Loucy (cell line): ENCODE results near the gene RABL6.
"Not testable (repeated sequence)": the region's sequence is repeated elsewhere in the genome, so short reads cannot be mapped to it uniquely, and the experiment has no call there.

ENCODE experiments used
- H2AFZ ChIP-seq: fragments of 200-600 bp; sonication (generic); 2 replicates; pipeline ENCODE4 v1.6.0; 2016; ENCODE audit warnings: antibody characterized with exemption, mild to moderate bottlenecking, low read length, moderate library complexity
- H3F3A ChIP-seq: fragments of 200-600 bp; 2 replicates; pipeline ENCODE4 v1.6.0; 2016; ENCODE audit warnings: antibody characterized with exemption, low read depth, mild to moderate bottlenecking
- H3K27me3 ChIP-seq: fragments of 200-600 bp; sonication (generic); 2 replicates; pipeline ENCODE4 v1.6.1; 2014; ENCODE audit warnings: low read length, mild to moderate bottlenecking; ENCODE audit not compliant: insufficient read depth, poor library complexity, severe bottlenecking
- H3K36me3 ChIP-seq: fragments of 200-600 bp; sonication (generic); 2 replicates; pipeline ENCODE4 v1.6.1; 2016; ENCODE audit warnings: low read length; ENCODE audit not compliant: insufficient read depth
- H3K4me1 ChIP-seq: fragments of 200-600 bp; sonication (generic); 2 replicates; pipeline ENCODE4 v1.5.1; 2014; ENCODE audit warnings: low read length, mild to moderate bottlenecking; ENCODE audit not compliant: insufficient read depth, poor library complexity, severe bottlenecking
- H3K4me2 ChIP-seq: fragments of 200-600 bp; sonication (generic); 2 replicates; pipeline ENCODE4 v1.6.0; 2014; ENCODE audit warnings: antibody characterized with exemption, low read length, low read depth, mild to moderate bottlenecking; ENCODE audit not compliant: poor library complexity, severe bottlenecking
- H3K4me3 ChIP-seq: fragments of 200-600 bp; sonication (generic); 2 replicates; pipeline ENCODE4 v1.5.1; 2014; ENCODE audit warnings: low read length, mild to moderate bottlenecking, mixed read lengths; ENCODE audit not compliant: poor library complexity, severe bottlenecking
- H3K79me2 ChIP-seq: fragments of 200-600 bp; sonication (generic); 2 replicates; pipeline ENCODE4 v1.6.1; 2014; ENCODE audit warnings: low read length; ENCODE audit not compliant: insufficient read depth
- H3K9ac ChIP-seq: fragments of 200-600 bp; sonication (generic); 2 replicates; pipeline ENCODE4 v1.6.0; 2014; ENCODE audit warnings: mild to moderate bottlenecking, low read depth, low read length, moderate library complexity; ENCODE audit not compliant: poor library complexity, severe bottlenecking
- H3K9me2 ChIP-seq: fragments of 200-600 bp; sonication (generic); replicated peaks from 2 replicates; pipeline ENCODE4 v1.6.1; 2016; ENCODE audit warnings: low read depth, low read length, mixed read lengths
- H3K9me3 ChIP-seq: fragments of 200-600 bp; sonication (generic); 2 replicates; pipeline ENCODE4 v1.6.1; 2014; ENCODE audit warnings: mild to moderate bottlenecking, antibody characterized with exemption, low read length, low read depth; ENCODE audit not compliant: insufficient read depth
- H4K20me1 ChIP-seq: fragments of 200-600 bp; sonication (generic); 2 replicates; pipeline ENCODE4 v1.6.0; 2014; ENCODE audit warnings: antibody characterized with exemption, low read length, mild to moderate bottlenecking; ENCODE audit not compliant: insufficient read depth, poor library complexity, severe bottlenecking
- CTCF ChIP-seq: fragments of 200-600 bp; sonication (generic); conservative IDR thresholded peaks from 2 replicates; pipeline ENCODE4 v1.5.1; 2014; ENCODE audit warnings: mild to moderate bottlenecking, antibody characterized with exemption, low read length
- EZH2phosphoT487 ChIP-seq: fragments of 200-600 bp; IDR thresholded peaks from 2 replicates; pipeline ENCODE4 v1.6.1; 2018; ENCODE audit warnings: antibody characterized with exemption, mild to moderate bottlenecking, moderate library complexity, borderline replicate concordance

Gene RABL6

GRCh38 chr9:136760424-136760823, 47.3 kb upstream of the RABL6 start:
- H3K36me3 ChIP-seq, result no peaks in the 10 kb centered on the region
- H3K27me3 ChIP-seq, result no peaks in the 10 kb centered on the region
- TF ChIP-seq EZH2phosphoT487 (no peak), CTCF (no peak)
- H3K9ac ChIP-seq, result no peak overlapping the region
- H4K20me1 ChIP-seq, result no peaks in the 10 kb centered on the region
- no peak overlapping the region for H3K4me3 ChIP-seq
- no peak overlapping the region for H3K4me2 ChIP-seq
- no peaks in the 10 kb centered on the region for H3F3A ChIP-seq
- no peak overlapping the region for H2AFZ ChIP-seq
- no peaks in the 10 kb centered on the region for H3K79me2 ChIP-seq
- H3K4me1 ChIP-seq, result no peaks in the 10 kb centered on the region
- no peaks in the 10 kb centered on the region for H3K9me3 ChIP-seq
- no peaks in the 10 kb centered on the region for H3K9me2 ChIP-seq

DNA sequence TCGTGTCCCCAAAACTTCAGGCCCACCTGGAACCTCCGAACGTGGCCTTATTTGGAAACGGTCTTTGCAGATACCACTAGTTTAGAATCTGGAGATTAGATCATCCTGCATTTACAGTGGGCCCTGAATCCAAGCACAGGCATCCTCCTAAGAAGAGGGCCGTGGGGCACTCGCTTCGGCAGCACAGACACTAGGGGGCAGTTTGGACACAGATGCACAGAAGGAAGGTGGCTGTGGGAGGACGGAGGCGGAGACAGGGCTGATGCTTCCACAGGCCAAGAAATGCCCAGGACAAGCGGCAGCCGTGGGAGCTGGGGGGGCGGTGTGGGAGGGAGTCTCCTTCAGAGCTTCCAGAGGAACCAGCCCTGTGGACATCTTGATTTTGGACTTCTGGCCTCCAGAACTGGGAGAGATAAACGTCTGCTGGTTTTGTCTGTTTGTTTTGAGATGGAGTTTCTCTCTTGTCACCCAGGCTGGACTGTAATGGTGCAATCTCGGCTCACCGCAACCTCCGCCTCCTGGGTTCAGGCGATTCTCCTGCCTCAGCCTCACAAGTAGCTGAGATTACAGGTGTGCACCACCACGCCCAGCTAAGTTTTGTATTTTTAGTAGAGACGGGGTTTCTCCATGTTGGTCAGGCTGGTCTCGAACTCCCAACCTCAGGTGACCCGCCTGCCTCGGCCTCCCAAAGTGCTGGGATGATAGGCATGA, 46.8 kb upstream of the RABL6 start:
- not testable (repeated sequence) for H3K4me2 ChIP-seq, H3K4me3 ChIP-seq, H3K36me3 ChIP-seq, H3K79me2 ChIP-seq, H3K9me2 ChIP-seq, H3F3A ChIP-seq, H4K20me1 ChIP-seq, H3K27me3 ChIP-seq, H3K9ac ChIP-seq, H3K9me3 ChIP-seq, H3K4me1 ChIP-seq
- peak; percentile 72 for TF ChIP-seq CTCF
- H2AFZ ChIP-seq, result peak overlapping the region; percentile 53; the same call in 1 of the 2 replicates

DNA sequence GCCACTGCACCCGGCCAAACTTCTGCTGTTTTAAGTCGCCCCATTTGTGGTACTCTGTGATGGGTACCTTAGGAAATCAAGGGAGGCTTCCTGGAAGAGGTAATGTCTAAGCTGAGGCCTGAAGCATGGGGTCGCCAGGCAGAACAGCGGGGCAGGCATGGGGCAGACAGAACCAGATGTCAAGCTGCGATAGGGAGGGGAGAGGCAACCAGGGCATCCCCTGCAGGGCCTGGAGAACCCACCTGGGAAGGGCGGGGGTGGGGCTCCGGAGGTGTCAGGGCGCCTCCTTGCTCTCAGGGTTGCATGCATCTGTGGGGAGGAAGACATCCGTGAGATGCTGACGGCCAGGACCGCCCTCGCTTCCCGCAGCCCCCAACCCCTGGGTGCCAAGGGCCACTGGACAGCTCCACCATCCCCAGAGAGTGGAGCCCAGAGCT, 46.2 kb upstream of the RABL6 start:
- no peak overlapping the region for H2AFZ ChIP-seq
- no peaks in the 10 kb centered on the region for H3K4me1 ChIP-seq
- H3K9me2 ChIP-seq, result no peaks in the 10 kb centered on the region
- no peak for TF ChIP-seq CTCF
- TF ChIP-seq EZH2phosphoT487, result no peak
- no peak overlapping the region for H3K4me3 ChIP-seq
- H3K4me2 ChIP-seq, result no peak overlapping the region
- H3K9ac ChIP-seq, result no peak overlapping the region
- H4K20me1 ChIP-seq, result no peaks in the 10 kb centered on the region
- no peaks in the 10 kb centered on the region for H3F3A ChIP-seq
- no peaks in the 10 kb centered on the region for H3K9me3 ChIP-seq
- no peaks in the 10 kb centered on the region for H3K27me3 ChIP-seq
- H3K36me3 ChIP-seq, result no peaks in the 10 kb centered on the region
- no peaks in the 10 kb centered on the region for H3K79me2 ChIP-seq
